ENCODE measurements around the gene RANBP10.
"Not testable (repeated sequence)": the region's sequence is repeated elsewhere in the genome, so short reads cannot be mapped to it uniquely, and the experiment has no call there.

RANBP10 gene

DNA sequence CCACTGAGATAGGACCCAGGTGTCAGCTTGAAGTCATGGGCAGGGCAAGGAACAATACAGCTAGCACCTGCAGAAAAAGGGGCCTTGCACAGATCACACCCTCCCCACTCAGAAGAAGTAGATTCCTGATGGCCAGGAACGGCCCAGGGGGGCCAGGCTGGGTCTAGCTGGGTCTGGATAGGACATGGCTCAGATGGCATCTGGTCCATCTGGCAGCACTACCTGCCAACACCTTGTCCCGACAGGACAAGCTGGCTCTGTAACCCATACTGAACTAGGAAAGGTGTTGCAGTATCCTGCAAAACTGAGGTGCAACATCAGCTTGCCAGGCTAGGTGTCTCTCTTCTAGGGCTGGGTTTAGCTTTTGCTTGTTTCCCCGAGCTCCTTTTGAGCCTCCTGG lies 48.4 kb downstream of the RANBP10 start:
- Histone ChIP-seq H3K36me3 (ENCODE audit: low read depth) (no peaks in the 10 kb centered on the region), H3K9me3 (ENCODE audit: severe bottlenecking) (no peaks in the 10 kb centered on the region), H3K4me1 (ENCODE audit: insufficient read depth, poor library complexity, severe bottlenecking) (no peaks in the 10 kb centered on the region), H3K27me3 (ENCODE audit: insufficient read depth, poor library complexity, severe bottlenecking) (no peaks in the 10 kb centered on the region), H3K27ac (ENCODE audit: poor library complexity, severe bottlenecking) (no peak overlapping the region), H3K4me3 (ENCODE audit: severe bottlenecking) (no peak overlapping the region)
- TF ChIP-seq, protein P1, sequence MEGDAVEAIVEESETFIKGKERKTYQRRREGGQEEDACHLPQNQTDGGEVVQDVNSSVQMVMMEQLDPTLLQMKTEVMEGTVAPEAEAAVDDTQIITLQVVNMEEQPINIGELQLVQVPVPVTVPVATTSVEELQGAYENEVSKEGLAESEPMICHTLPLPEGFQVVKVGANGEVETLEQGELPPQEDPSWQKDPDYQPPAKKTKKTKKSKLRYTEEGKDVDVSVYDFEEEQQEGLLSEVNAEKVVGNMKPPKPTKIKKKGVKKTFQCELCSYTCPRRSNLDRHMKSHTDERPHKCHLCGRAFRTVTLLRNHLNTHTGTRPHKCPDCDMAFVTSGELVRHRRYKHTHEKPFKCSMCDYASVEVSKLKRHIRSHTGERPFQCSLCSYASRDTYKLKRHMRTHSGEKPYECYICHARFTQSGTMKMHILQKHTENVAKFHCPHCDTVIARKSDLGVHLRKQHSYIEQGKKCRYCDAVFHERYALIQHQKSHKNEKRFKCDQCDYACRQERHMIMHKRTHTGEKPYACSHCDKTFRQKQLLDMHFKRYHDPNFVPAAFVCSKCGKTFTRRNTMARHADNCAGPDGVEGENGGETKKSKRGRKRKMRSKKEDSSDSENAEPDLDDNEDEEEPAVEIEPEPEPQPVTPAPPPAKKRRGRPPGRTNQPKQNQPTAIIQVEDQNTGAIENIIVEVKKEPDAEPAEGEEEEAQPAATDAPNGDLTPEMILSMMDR (IDR thresholded peaks at IDR 0.05; ENCODE audit: poor library complexity, severe bottlenecking), result no peak
- no peak for DNase-seq (ENCODE audit: low spot score)
- ATAC-seq (ENCODE audit: low read depth), result no peak

DNA sequence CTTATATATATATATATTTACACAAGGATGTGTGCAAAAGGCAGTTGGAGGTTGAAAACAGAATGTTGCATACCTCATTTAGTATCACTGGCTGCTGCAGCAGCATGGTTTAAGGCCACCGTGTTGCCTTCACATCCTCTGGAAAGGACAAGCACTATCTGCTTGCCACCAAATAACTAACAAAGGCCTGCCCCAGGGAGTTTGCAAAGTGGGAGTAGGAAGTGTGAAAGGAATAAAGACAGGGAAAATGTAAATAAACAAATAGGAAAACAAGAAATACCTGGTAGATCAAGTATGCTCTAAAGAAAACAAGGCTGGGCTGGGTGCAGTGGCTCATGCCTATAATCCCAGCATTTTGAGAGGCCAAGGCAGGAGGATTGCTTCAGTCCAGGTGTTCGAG lies 53.7 kb downstream of the RANBP10 start:
- Histone ChIP-seq H3K4me1 (ENCODE audit: insufficient read depth, poor library complexity, severe bottlenecking) (no peaks in the 10 kb centered on the region), H3K9me3 (ENCODE audit: severe bottlenecking) (no peaks in the 10 kb centered on the region), H3K27ac (ENCODE audit: poor library complexity, severe bottlenecking) (no peak overlapping the region), H3K4me3 (ENCODE audit: severe bottlenecking) (no peak overlapping the region), H3K36me3 (ENCODE audit: low read depth) (no peaks in the 10 kb centered on the region), H3K27me3 (ENCODE audit: insufficient read depth, poor library complexity, severe bottlenecking) (no peaks in the 10 kb centered on the region)
- TF ChIP-seq, protein P1 (IDR thresholded peaks at IDR 0.05; ENCODE audit: poor library complexity, severe bottlenecking), result no peak
- ATAC-seq (ENCODE audit: low read depth) (no peak), DNase-seq (ENCODE audit: low spot score) (no peak)

DNA sequence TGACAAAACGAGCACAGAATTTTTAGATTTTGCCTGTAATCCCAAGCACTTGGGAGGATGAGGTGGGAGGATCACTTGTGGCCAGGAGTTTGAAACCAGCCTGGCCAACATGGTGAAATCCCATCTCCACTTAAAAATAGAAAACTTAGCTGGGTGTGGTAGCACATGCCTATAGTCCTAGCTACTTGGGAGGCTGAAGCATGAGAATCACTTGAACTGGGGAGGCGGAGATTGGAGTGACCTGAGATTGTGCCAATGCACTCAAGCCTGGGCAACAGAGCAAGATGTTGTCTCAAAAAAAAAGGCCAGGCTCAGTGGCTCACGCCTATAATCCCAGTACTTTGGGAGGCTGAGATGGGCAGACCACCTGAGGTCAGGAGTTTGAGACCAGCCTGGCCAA lies 55.0 kb downstream of the RANBP10 start:
- H3K27ac ChIP-seq (ENCODE audit: poor library complexity, severe bottlenecking); DNase-seq (ENCODE audit: low spot score); H3K27me3 ChIP-seq (ENCODE audit: insufficient read depth, poor library complexity, severe bottlenecking); ATAC-seq (ENCODE audit: low read depth); H3K4me3 ChIP-seq (ENCODE audit: severe bottlenecking); H3K9me3 ChIP-seq (ENCODE audit: severe bottlenecking); H3K4me1 ChIP-seq (ENCODE audit: insufficient read depth, poor library complexity, severe bottlenecking); H3K36me3 ChIP-seq (ENCODE audit: low read depth): not testable (repeated sequence)

DNA sequence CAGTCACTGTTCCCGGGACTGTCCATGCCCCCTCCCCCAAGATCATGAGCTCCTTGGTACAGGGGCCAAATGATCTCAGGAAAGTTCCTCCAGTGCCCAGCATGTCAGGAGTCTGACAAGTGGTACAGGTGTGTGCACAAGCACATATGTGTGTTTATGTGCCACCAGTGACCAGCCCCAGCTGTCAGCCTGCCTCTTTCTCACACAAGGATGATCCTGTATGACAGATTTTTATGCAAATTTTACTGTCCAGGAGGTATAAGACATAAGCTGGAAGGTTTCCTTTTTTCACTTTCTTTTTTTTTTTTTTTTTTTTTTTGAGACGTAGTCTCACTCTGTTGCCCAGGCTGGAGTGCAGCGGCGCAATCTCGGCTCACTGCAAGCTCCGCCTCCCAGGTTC lies 55.9 kb downstream of the RANBP10 start:
- TF ChIP-seq, protein P1 (IDR thresholded peaks at IDR 0.05; ENCODE audit: poor library complexity, severe bottlenecking), result no peak
- no peaks in the 10 kb centered on the region for H3K27me3 ChIP-seq (ENCODE audit: insufficient read depth, poor library complexity, severe bottlenecking)
- no peaks in the 10 kb centered on the region for H3K4me1 ChIP-seq (ENCODE audit: insufficient read depth, poor library complexity, severe bottlenecking)
- no peak overlapping the region for H3K4me3 ChIP-seq (ENCODE audit: severe bottlenecking)
- ATAC-seq (ENCODE audit: low read depth) (no peak), DNase-seq (ENCODE audit: low spot score) (no peak)
- peaks cover 5% of the 10 kb centered on the region; the same call in 1 of the 2 replicates for H3K36me3 ChIP-seq (ENCODE audit: low read depth)
- H3K9me3 ChIP-seq (ENCODE audit: severe bottlenecking), result no peaks in the 10 kb centered on the region
- no peak overlapping the region for H3K27ac ChIP-seq (ENCODE audit: poor library complexity, severe bottlenecking)

DNA sequence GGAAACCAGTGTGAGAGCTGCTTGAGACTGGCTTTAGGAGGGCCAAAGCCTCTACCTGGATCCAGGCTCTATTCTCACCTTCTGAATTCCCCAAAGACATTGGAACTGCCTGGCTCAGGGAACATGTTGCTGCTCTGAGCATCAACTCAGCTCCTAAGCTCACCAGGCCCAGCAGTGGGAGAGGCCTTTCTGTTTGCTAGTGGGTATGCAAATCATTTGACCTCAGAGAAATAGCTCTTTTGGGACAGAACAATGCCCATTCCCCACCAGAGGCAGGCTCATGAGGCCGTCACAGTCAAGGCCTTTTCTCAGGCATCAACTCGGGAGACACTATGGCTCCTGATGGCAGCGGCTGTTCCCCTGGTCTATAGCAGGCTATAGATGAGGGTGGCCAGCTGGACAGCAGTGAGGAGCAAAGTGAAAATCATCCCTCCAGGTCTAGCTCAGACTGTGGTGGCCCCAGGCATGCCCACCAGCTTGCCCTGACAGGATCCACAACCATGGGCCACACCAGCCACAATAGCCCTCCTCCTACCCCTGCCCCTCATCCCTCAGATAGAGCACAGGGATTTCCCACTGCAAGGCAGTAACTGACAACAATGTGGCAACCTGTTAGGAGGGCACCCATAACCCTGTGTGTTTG lies 56.8 kb downstream of the RANBP10 start:
- H3K9me3 ChIP-seq (ENCODE audit: severe bottlenecking), result no peaks in the 10 kb centered on the region
- peak; percentile 21; the same call in 1 of the 3 replicates for ATAC-seq (ENCODE audit: low read depth)
- no peaks in the 10 kb centered on the region for H3K27me3 ChIP-seq (ENCODE audit: insufficient read depth, poor library complexity, severe bottlenecking)
- H3K4me3 ChIP-seq (ENCODE audit: severe bottlenecking), result no peak overlapping the region
- no peaks in the 10 kb centered on the region for H3K4me1 ChIP-seq (ENCODE audit: insufficient read depth, poor library complexity, severe bottlenecking)
- no peak overlapping the region for H3K27ac ChIP-seq (ENCODE audit: poor library complexity, severe bottlenecking)
- H3K36me3 ChIP-seq (ENCODE audit: low read depth), result peaks cover 5% of the 10 kb centered on the region; the same call in 1 of the 2 replicates
- no peak for DNase-seq (ENCODE audit: low spot score)
- TF ChIP-seq, protein P1 (IDR thresholded peaks at IDR 0.05; ENCODE audit: poor library complexity, severe bottlenecking), result no peak
